Measurements from ENCODE around the gene RGP1. TPM values are rescaled to one million over a fixed set of nuclear protein-coding genes. Genes with fewer than 3 reads are reported as not detected.

The RGP1 gene
- total RNA-seq, 2 experiments from 2014 or later = 13.5 to 27.1 TPM

DNA sequence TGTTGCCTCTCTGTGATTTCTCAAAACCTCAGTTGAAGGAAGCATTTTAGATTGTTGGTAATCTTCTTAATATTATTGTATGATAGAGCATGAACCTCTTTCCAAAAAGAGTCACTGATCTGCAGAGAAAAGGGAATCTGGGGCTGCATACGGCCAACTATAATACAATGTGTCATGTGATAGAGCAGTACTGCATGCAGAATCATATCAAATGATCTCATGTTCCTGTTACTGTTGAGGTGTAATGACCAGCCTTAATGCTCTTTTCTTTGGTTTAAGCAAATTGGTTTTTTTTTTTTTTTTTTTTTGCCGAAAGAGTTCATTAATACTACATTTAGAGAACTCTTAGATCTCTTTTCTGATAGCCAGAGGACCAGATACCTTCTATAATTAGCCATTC, 17.9 kb downstream of the RGP1 start:
- H3K9me2 ChIP-seq (ENCODE audit: insufficient read depth, low read length) = no peaks in the 10 kb centered on the region
- no peak overlapping the region for H3K4me2 ChIP-seq (ENCODE audit: low read length)
- no peak for DNase-seq (ENCODE audit: low spot score)
- peaks cover 10% of the 10 kb centered on the region; the same call in 1 of the 2 replicates for H3K9me3 ChIP-seq (ENCODE audit: low read length)
- TF ChIP-seq, protein P1, sequence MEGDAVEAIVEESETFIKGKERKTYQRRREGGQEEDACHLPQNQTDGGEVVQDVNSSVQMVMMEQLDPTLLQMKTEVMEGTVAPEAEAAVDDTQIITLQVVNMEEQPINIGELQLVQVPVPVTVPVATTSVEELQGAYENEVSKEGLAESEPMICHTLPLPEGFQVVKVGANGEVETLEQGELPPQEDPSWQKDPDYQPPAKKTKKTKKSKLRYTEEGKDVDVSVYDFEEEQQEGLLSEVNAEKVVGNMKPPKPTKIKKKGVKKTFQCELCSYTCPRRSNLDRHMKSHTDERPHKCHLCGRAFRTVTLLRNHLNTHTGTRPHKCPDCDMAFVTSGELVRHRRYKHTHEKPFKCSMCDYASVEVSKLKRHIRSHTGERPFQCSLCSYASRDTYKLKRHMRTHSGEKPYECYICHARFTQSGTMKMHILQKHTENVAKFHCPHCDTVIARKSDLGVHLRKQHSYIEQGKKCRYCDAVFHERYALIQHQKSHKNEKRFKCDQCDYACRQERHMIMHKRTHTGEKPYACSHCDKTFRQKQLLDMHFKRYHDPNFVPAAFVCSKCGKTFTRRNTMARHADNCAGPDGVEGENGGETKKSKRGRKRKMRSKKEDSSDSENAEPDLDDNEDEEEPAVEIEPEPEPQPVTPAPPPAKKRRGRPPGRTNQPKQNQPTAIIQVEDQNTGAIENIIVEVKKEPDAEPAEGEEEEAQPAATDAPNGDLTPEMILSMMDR (conservative IDR thresholded peaks at IDR 0.05; ENCODE audit: low read length) = no peak
- no peak for TF ChIP-seq EZH2phosphoT487 (IDR thresholded peaks at IDR 0.05; ENCODE audit: borderline replicate concordance, low read depth, low read length)
- POLR2A ChIA-PET = interaction anchor here (0.6 to 0.7 kb wide), 2 partner anchors 22 to 134 kb away, joined by 3 to 5 read pairs; no protein-coding TSS in a partner anchor
- intact Hi-C loops (cut with micrococcal nuclease; ENCODE audit: unreplicated experiment) = no loop called here
- H3K4me3 ChIP-seq (ENCODE audit: low read depth, low read length, poor library complexity, severe bottlenecking) = no peak overlapping the region
- peaks cover 11% of the 10 kb centered on the region for H3K36me3 ChIP-seq (ENCODE audit: insufficient read depth, low read length)
- H3K4me1 ChIP-seq (ENCODE audit: insufficient read depth, low read length, poor library complexity, severe bottlenecking) = peaks cover 66% of the 10 kb centered on the region
- BruUV-seq (replicated peaks) = no TSS peak
- peaks cover 15% of the 10 kb centered on the region; the same call in 1 of the 2 replicates for H3K79me2 ChIP-seq (ENCODE audit: insufficient read depth, low read depth, low read length)
- H4K20me1 ChIP-seq (ENCODE audit: insufficient read depth, low read length) = no peaks in the 10 kb centered on the region
- H2AFZ ChIP-seq (ENCODE audit: low read length) = no peak overlapping the region
- H3K27ac ChIP-seq (ENCODE audit: low read depth, low read length, poor library complexity, severe bottlenecking) = no peak overlapping the region
- CTCF ChIA-PET (ENCODE audit: unreplicated experiment) = no interaction called here

DNA sequence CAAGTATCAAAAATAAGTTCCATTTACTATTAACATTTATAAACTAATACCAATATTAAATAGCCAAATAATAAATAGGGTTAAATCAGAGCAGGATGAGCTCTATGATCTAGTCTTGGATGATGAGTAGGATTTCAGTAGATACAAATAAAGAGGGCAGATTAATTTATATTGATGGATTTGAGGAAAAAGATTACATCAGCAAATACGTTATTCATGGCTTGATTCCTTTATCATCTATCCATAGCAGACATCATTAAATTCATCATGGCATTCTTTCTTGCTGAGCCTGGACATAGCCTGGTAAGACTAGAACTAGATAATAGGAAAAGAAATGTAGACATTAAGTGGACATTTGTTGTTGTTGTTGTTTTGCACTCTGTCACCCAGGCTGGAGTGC, 18.4 kb downstream of the RGP1 start:
- POLR2A ChIA-PET = interaction anchor here (0.7 kb wide), 1 partner anchor 22 kb away, joined by 5 read pairs; no protein-coding TSS in a partner anchor

DNA sequence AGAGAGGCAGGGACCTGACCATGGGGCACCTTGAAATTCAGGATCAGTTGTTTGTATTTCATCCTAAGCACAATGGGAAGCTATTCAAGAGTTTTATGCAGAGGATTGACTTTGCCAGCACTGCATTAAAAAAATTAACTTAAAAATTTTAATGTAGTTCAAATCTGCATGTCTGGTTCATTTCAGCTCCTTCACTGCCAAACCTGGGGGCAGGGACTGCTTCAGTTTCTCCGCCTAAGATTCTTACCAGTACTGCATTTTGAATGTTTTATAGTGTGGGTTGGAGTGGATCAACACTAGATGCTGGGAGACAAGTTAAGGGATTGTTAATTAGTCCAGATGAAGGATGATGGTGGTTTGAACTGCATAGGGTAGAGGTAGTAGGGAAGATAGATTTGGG, 20.7 kb downstream of the RGP1 start:
- CTCF ChIA-PET (ENCODE audit: unreplicated experiment) = no interaction called here
- peaks cover 63% of the 10 kb centered on the region for H3K4me1 ChIP-seq (ENCODE audit: insufficient read depth, low read length, poor library complexity, severe bottlenecking)
- POLR2A ChIA-PET = interaction anchor here (0.6 to 1.2 kb wide), 4 partner anchors 9 to 215 kb away, joined by 3 to 4 read pairs (median 3); partner anchors contain the start of gene SPAG8
- H3K36me3 ChIP-seq (ENCODE audit: insufficient read depth, low read length) = peaks cover 7% of the 10 kb centered on the region
- H3K4me3 ChIP-seq (ENCODE audit: low read depth, low read length, poor library complexity, severe bottlenecking) = no peak overlapping the region
- DNase-seq (ENCODE audit: low spot score) = no peak
- H3K79me2 ChIP-seq (ENCODE audit: insufficient read depth, low read depth, low read length) = peaks cover 14% of the 10 kb centered on the region; the same call in 1 of the 2 replicates
- TF ChIP-seq, protein P1 (conservative IDR thresholded peaks at IDR 0.05; ENCODE audit: low read length) = no peak
- TF ChIP-seq EZH2phosphoT487 (IDR thresholded peaks at IDR 0.05; ENCODE audit: borderline replicate concordance, low read depth, low read length) = no peak
- no peaks in the 10 kb centered on the region for H4K20me1 ChIP-seq (ENCODE audit: insufficient read depth, low read length)
- peaks cover 6% of the 10 kb centered on the region; the same call in 1 of the 2 replicates for H3K9me3 ChIP-seq (ENCODE audit: low read length)
- no peaks in the 10 kb centered on the region for H3K9me2 ChIP-seq (ENCODE audit: insufficient read depth, low read length)
- no peak overlapping the region for H2AFZ ChIP-seq (ENCODE audit: low read length)
- BruUV-seq (replicated peaks) = no TSS peak
- H3K4me2 ChIP-seq (ENCODE audit: low read length) = no peak overlapping the region
- H3K27ac ChIP-seq (ENCODE audit: low read depth, low read length, poor library complexity, severe bottlenecking) = no peak overlapping the region
- intact Hi-C loops (cut with micrococcal nuclease; ENCODE audit: unreplicated experiment) = no loop called here

More for the DNA sequence above, 18.4 kb downstream of the RGP1 start:
- Histone ChIP-seq H3K79me2 (ENCODE audit: insufficient read depth, low read depth, low read length) (peaks cover 15% of the 10 kb centered on the region; the same call in 1 of the 2 replicates), H3K9me2 (ENCODE audit: insufficient read depth, low read length) (no peaks in the 10 kb centered on the region), H3K36me3 (ENCODE audit: insufficient read depth, low read length) (peaks cover 11% of the 10 kb centered on the region), H3K27ac (ENCODE audit: low read depth, low read length, poor library complexity, severe bottlenecking) (no peak overlapping the region), H2AFZ (ENCODE audit: low read length) (no peak overlapping the region), H3K9me3 (ENCODE audit: low read length) (peaks cover 10% of the 10 kb centered on the region; the same call in 1 of the 2 replicates), H3K4me1 (ENCODE audit: insufficient read depth, low read length, poor library complexity, severe bottlenecking) (peaks cover 64% of the 10 kb centered on the region), H3K4me3 (ENCODE audit: low read depth, low read length, poor library complexity, severe bottlenecking) (no peak overlapping the region), H3K4me2 (ENCODE audit: low read length) (no peak overlapping the region), H4K20me1 (ENCODE audit: insufficient read depth, low read length) (no peaks in the 10 kb centered on the region)
- no peak for TF ChIP-seq EZH2phosphoT487 (IDR thresholded peaks at IDR 0.05; ENCODE audit: borderline replicate concordance, low read depth, low read length)
- TF ChIP-seq, protein P1 (conservative IDR thresholded peaks at IDR 0.05; ENCODE audit: low read length) = no peak
- DNase-seq (ENCODE audit: low spot score) = no peak
- intact Hi-C loops (cut with micrococcal nuclease; ENCODE audit: unreplicated experiment) = no loop called here
- BruUV-seq (replicated peaks) = no TSS peak
- CTCF ChIA-PET (ENCODE audit: unreplicated experiment) = no interaction called here
